K562 (cell line): Measurements from ENCODE around the gene NDUFB5. TPM values are rescaled to one million over a fixed set of nuclear protein-coding genes. Genes with fewer than 3 reads are reported as not detected.

ENCODE experiments used
- ATAC-seq: fragments of 200-7000 bp; cut with Tn5 transposase; 3 replicates; pipeline ENCODE4 v1.9.1; 2020; ENCODE audit warnings: moderate library complexity
- BruUV-seq: library from RNA; stranded (reverse); fragments of 400-500 nt; replicated peaks from 2 replicates; lab custom pipeline; 2021; lab: Mats Ljungman, UMichigan
- CTCF ChIA-PET: fragments of 300-600 bp; formaldehyde crosslinking; extraction: SDS; loops from one replicate; lab custom pipeline; 2021; ENCODE audit warnings: low intra/inter-chr PET ratio; lab: Yijun Ruan, JAX
- POLR2A ChIA-PET: fragments of 300-600, 350-650 bp; sonication (Branson Sonifier 250); formaldehyde crosslinking; extraction: SDS; loops from one replicate; lab custom pipeline; 2021; ENCODE audit warnings: antibody characterized with exemption, inconsistent platforms; lab: Yijun Ruan, JAX
- DNase-seq, 4 experiments: peaks; one replicate each; pipeline versions ENCODE4 v3.0.0 to v3.0.0-alpha.2; 2011 to 2018; ENCODE audit warnings: low spot score in 3 of 4, mixed read lengths in 3 of 4; ENCODE audit errors: extremely low read depth in 1 of 4
- FAIRE-seq: peaks from 2 replicates; lab custom pipeline; 2011; peaks lifted over from hg19 to GRCh38; lab: Jason Lieb, UNC
- H2AFZ ChIP-seq: 2 replicates; pipeline ENCODE4 v1.6.0; 2011; ENCODE audit warnings: low read depth, low read length, control low read depth, inconsistent platforms
- H3K27ac ChIP-seq: fragments of 200-600 bp; 3 replicates; pipeline ENCODE4 v1.8.0; 2011; ENCODE audit warnings: low read depth, mild to moderate bottlenecking, control low read depth, inconsistent platforms, low read length, moderate library complexity, mixed read lengths; ENCODE audit errors: extremely low read depth
- H3K27me3 ChIP-seq, 2 experiments: fragments of 300-600 bp in 1 of 2; 2 replicates in 1 of 2; 3 replicates in 1 of 2; pipeline versions ENCODE4 v1.6.0 to v1.8.0; 2011; ENCODE audit warnings: inconsistent platforms in 2 of 2, low read length in 2 of 2, mild to moderate bottlenecking in 1 of 2, mixed read lengths in 1 of 2, moderate library complexity in 1 of 2; ENCODE audit not compliant: control insufficient read depth in 2 of 2, insufficient read depth in 2 of 2
- H3K36me3 ChIP-seq: fragments of 300-600 bp; 3 replicates; pipeline ENCODE4 v1.8.0; 2011; ENCODE audit warnings: mild to moderate bottlenecking, low read length, inconsistent platforms; ENCODE audit not compliant: control insufficient read depth, insufficient read depth
- H3K4me1 ChIP-seq, 2 experiments: fragments of 200-600 bp in 1 of 2; replicated peaks in 1 of 2; 2 replicates in 1 of 2; 3 replicates in 1 of 2; pipeline versions ENCODE4 v1.5.1 to v1.8.0; 2011; ENCODE audit warnings: inconsistent platforms in 2 of 2, low read length in 2 of 2, mild to moderate bottlenecking in 1 of 2, mixed read lengths in 1 of 2, moderate library complexity in 1 of 2; ENCODE audit not compliant: control insufficient read depth in 2 of 2, insufficient read depth in 2 of 2
- H3K4me2 ChIP-seq: 2 replicates; pipeline ENCODE4 v1.6.1; 2011; ENCODE audit warnings: low read length, control low read depth, inconsistent platforms, mixed read lengths; ENCODE audit not compliant: insufficient read depth
- H3K4me3 ChIP-seq: fragments of 200-600 bp; sonication (generic), shearing (Covaris generic); 2 replicates; pipeline ENCODE4 v1.5.1; 2016; ENCODE audit warnings: control low read depth, inconsistent platforms
- H3K79me2 ChIP-seq: fragments of 200-600 bp; 3 replicates; pipeline ENCODE4 v1.8.0; 2011; ENCODE audit warnings: low read length, inconsistent platforms; ENCODE audit not compliant: control insufficient read depth, insufficient read depth
- H3K9ac ChIP-seq, 2 experiments: 2 replicates each; pipeline versions ENCODE4 v1.6.0 to v1.6.1; 2011; ENCODE audit warnings: low read depth in 2 of 2, low read length in 2 of 2, control low read depth in 1 of 2, inconsistent platforms in 1 of 2, mild to moderate bottlenecking in 1 of 2, mixed read lengths in 1 of 2; ENCODE audit not compliant: insufficient read depth in 1 of 2
- H3K9me1 ChIP-seq: one replicate; pipeline ENCODE4 v1.6.0; 2011; ENCODE audit warnings: inconsistent platforms, mild to moderate bottlenecking, low read length, moderate library complexity; ENCODE audit not compliant: control insufficient read depth, insufficient read depth
- H3K9me3 ChIP-seq: replicated peaks from 2 replicates; pipeline ENCODE4 v1.5.1; 2011; ENCODE audit warnings: low read depth, low read length, inconsistent platforms; ENCODE audit not compliant: control insufficient read depth, insufficient read depth
- H4K20me1 ChIP-seq: replicated peaks from 2 replicates; pipeline ENCODE4 v1.6.1; 2011; ENCODE audit warnings: low read length, inconsistent platforms, mixed read lengths; ENCODE audit not compliant: control insufficient read depth, insufficient read depth
- CBFB ChIP-seq: sonication (generic); formaldehyde crosslinking; IDR thresholded peaks from 2 replicates; pipeline ENCODE4 v1.4.0; 2020; ENCODE audit warnings: mild to moderate bottlenecking, missing genetic modification reagents
- CHD1 ChIP-seq: fragments of 200-600 bp; sonication (generic); IDR thresholded peaks from one replicate; pipeline ENCODE4 v1.6.1; 2012; ENCODE audit warnings: mild to moderate bottlenecking, moderate library complexity, low read length, inconsistent platforms
- ESRRB ChIP-seq: fragments of 250-450 bp; sonication (Bioruptor Pico); IDR thresholded peaks from 2 replicates; pipeline ENCODE4 v1.5.0; 2020; ENCODE audit warnings: mild to moderate bottlenecking, moderate library complexity, borderline replicate concordance
- HDAC6 ChIP-seq: IDR thresholded peaks from 2 replicates; pipeline ENCODE4 v1.6.1; 2012; ENCODE audit warnings: low read depth, mild to moderate bottlenecking, control low read depth, inconsistent platforms, low read length, moderate library complexity
- MAFG ChIP-seq: fragments of 450-650 bp; conservative IDR thresholded peaks from 2 replicates; pipeline ENCODE4 v1.6.1; 2016; ENCODE audit warnings: missing genetic modification characterization, missing compliant biosample characterization
- NFXL1 ChIP-seq: fragments of 450-650 bp; formaldehyde crosslinking; IDR thresholded peaks from 2 replicates; pipeline ENCODE4 v1.4.0; 2021; ENCODE audit warnings: mild to moderate bottlenecking
- POLR2B ChIP-seq: fragments of 450-650 bp; IDR thresholded peaks from 2 replicates; pipeline ENCODE4 v1.6.1; 2018; ENCODE audit warnings: low read depth; ENCODE audit not compliant: partially characterized antibody
- POLR3A ChIP-seq: IDR thresholded peaks from 2 replicates; pipeline ENCODE4 v1.6.1; 2011; ENCODE audit warnings: borderline replicate concordance, mild to moderate bottlenecking, moderate library complexity; ENCODE audit not compliant: insufficient read length, insufficient read depth; ENCODE audit errors: extremely low read depth
- RFX1 ChIP-seq: fragments of 450-650 bp; IDR thresholded peaks from 2 replicates; pipeline ENCODE4 v1.6.1; 2016; ENCODE audit warnings: mild to moderate bottlenecking, moderate library complexity
- SNRNP70 ChIP-seq: fragments of 200-400 bp; formaldehyde crosslinking; optimal IDR thresholded peaks from 2 replicates; pipeline ENCODE3; 2017; ENCODE audit warnings: low read depth, low read length
- STAT5B ChIP-seq: fragments of 250-450 bp; sonication (Bioruptor Pico); IDR thresholded peaks from 2 replicates; pipeline ENCODE4 v1.8.0; 2021; ENCODE audit warnings: mild to moderate bottlenecking, inconsistent platforms
- ZC3H8 ChIP-seq: fragments of 450-650 bp; IDR thresholded peaks from 2 replicates; pipeline ENCODE4 v1.6.1; 2017
- ZNF124 ChIP-seq: sonication (generic); formaldehyde crosslinking; IDR thresholded peaks from 2 replicates; pipeline ENCODE4 v1.8.1; 2022; ENCODE audit warnings: missing genetic modification reagents
- ZNF518B ChIP-seq: fragments of 250-450 bp; sonication (Bioruptor Pico); IDR thresholded peaks from 2 replicates; pipeline ENCODE4 v1.5.0; 2021; ENCODE audit warnings: mild to moderate bottlenecking, moderate library complexity
- ZNF830 ChIP-seq: fragments of 250-450 bp; sonication (Bioruptor Pico); IDR thresholded peaks from 2 replicates; pipeline ENCODE4 v1.5.0; 2021; ENCODE audit warnings: mild to moderate bottlenecking
- WGBS: fragments of 100-300 bp; shearing (Covaris generic); methylation state at CpG from one replicate; pipeline ENCODE4 v1.1.6; 2016; ENCODE audit warnings: low coverage, mixed read lengths; ENCODE audit not compliant: insufficient coverage; ENCODE audit errors: missing lambda C conversion rate; 5-methylcytosine and 5-hydroxymethylcytosine counted together
- in situ Hi-C: fragments of 300-500 bp; cut with MboI; formaldehyde crosslinking; loops from 4 replicates; pipeline ENCODE4 v1.15.0; 2018; ENCODE audit warnings: inconsistent platforms, mixed read lengths
- intact Hi-C: fragments of 100-400 bp; cut with micrococcal nuclease; formaldehyde crosslinking; loops from 2 replicates; pipeline ENCODE4 v1.14.2; 2022
- polyA plus RNA-seq, 8 experiments: library from polyadenylated mRNA; depleted of rRNA in 4 of 8; stranded (reverse) in 5 of 8; unstranded in 3 of 8; fragments of >200 nt; fragmentation: Nextera tagmentation in 2 of 8; fragmentation: Illumina TruSeq in 1 of 8; extraction: Ambion mirVana in 2 of 8; extraction: Trizol in 1 of 8; gene quantifications; 2 replicates each; pipeline versions ENCODE4 v1.2.1 to v1.2.3, GENCODE V29; 2011 to 2014; ENCODE audit warnings: inconsistent platforms in 1 of 8, missing spikeins in 1 of 8
- total RNA-seq, 7 experiments: library from RNA; depleted of rRNA in 6 of 7; stranded (reverse); fragments of >200 nt in 6 of 7; fragmentation: Illumina TruSeq in 2 of 7; extraction: Trizol in 2 of 7; gene quantifications; 2 replicates each; pipeline versions ENCODE4 v1.2.1 to v1.2.3, GENCODE V29; 2011 to 2021; ENCODE audit warnings: low replicate concordance in 1 of 7
- TF ChIP-seq, protein P1 (sequence below): fragments of 250-450 bp; sonication (Bioruptor Pico); IDR thresholded peaks from 2 replicates; pipeline ENCODE4 v1.5.0; 2021
- TF ChIP-seq, protein P2 (sequence below), 2 experiments: IDR thresholded peaks in 1 of 2; conservative IDR thresholded peaks in 1 of 2; 2 replicates each; pipeline ENCODE4 v1.6.1; 2016; ENCODE audit warnings: low read depth in 2 of 2, mild to moderate bottlenecking in 1 of 2, missing compliant biosample characterization in 1 of 2, missing genetic modification characterization in 1 of 2, moderate library complexity in 1 of 2

NDUFB5 gene
- total and polyA plus RNA-seq, 9 of the 15 experiments (the other 6 are each of a cell fraction or from before 2014, with no cell fraction given) = 128 to 466 (median 176) TPM

DNA sequence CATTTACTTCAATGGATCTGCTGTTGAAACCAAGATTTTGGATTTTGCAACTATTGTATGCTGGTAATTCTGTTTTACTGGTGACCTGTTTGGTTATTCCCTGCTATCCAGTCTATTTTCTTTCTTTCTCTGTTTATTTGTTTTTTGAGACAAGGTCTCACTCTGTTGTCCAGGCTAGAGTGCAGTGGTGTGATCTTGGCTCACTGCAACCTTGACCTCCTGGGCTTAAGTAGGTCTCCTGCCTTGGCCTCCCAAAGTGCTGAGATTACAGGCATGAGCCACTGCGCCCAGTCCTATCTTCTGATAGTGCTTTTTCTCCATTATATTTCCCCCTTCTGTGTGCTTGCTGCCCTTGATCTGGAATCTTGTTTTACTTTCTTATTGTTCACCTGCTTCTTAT lies 63.8 kb downstream of the NDUFB5 start:
- intact Hi-C loops = no loop called here
- Histone ChIP-seq H3K27me3 (peaks cover 18 to 43% of the 10 kb centered on the region in 2 experiments), H3K9ac (no peak overlapping the region), H3K4me2 (no peak overlapping the region), H3K9me3 (no peaks in the 10 kb centered on the region), H3K9me1 (no peaks in the 10 kb centered on the region), H3K4me3 (no peak overlapping the region), H3K27ac (no peak overlapping the region), H2AFZ (no peak overlapping the region), H3K4me1 (no peaks in the 10 kb centered on the region), H3K79me2 (no peaks in the 10 kb centered on the region), H3K36me3 (no peaks in the 10 kb centered on the region), H4K20me1 (0 out of 2 replicates have a peak, but pooled peaks cover 3% of the 10 kb centered on the region)
- DNase-seq (no peak), ATAC-seq (no peak), FAIRE-seq (no peak)
- ChIA-PET POLR2A (no interaction called here), CTCF (no interaction called here)
- BruUV-seq = no TSS peak
- in situ Hi-C loops = no loop called here
- 10% methylated on average over 1 of the region's 1 CpG for WGBS
- no peak for TF ChIP-seq ZNF124 (CRISPR knock-in tag)
- TF ChIP-seq CBFB (CRISPR knock-in tag) = no peak
- TF ChIP-seq RFX1 = no peak
- TF ChIP-seq CHD1 = no peak
- no peak for TF ChIP-seq MAFG
- TF ChIP-seq ZNF518B (CRISPR knock-in tag) = no peak
- TF ChIP-seq, protein P1, sequence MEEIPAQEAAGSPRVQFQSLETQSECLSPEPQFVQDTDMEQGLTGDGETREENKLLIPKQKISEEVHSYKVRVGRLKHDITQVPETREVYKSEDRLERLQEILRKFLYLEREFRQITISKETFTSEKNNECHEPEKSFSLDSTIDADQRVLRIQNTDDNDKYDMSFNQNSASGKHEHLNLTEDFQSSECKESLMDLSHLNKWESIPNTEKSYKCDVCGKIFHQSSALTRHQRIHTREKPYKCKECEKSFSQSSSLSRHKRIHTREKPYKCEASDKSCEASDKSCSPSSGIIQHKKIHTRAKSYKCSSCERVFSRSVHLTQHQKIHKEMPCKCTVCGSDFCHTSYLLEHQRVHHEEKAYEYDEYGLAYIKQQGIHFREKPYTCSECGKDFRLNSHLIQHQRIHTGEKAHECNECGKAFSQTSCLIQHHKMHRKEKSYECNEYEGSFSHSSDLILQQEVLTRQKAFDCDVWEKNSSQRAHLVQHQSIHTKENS = no peak
- TF ChIP-seq ESRRB = no peak
- TF ChIP-seq HDAC6 = no peak
- no peak for TF ChIP-seq POLR3A
- no peak for TF ChIP-seq ZC3H8
- no peak for TF ChIP-seq POLR2B
- no peak for TF ChIP-seq ZNF830 (CRISPR knock-in tag)
- no peak for TF ChIP-seq NFXL1 (CRISPR knock-in tag)
- TF ChIP-seq STAT5B (CRISPR knock-in tag) = no peak
- no peak for TF ChIP-seq SNRNP70
- TF ChIP-seq, protein P2, sequence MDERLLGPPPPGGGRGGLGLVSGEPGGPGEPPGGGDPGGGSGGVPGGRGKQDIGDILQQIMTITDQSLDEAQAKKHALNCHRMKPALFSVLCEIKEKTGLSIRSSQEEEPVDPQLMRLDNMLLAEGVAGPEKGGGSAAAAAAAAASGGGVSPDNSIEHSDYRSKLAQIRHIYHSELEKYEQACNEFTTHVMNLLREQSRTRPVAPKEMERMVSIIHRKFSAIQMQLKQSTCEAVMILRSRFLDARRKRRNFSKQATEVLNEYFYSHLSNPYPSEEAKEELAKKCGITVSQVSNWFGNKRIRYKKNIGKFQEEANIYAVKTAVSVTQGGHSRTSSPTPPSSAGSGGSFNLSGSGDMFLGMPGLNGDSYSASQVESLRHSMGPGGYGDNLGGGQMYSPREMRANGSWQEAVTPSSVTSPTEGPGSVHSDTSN (CRISPR knock-in tag; IDR thresholded peaks at IDR 0.05; ENCODE audit: low read depth) = no peak
- TF ChIP-seq, protein P2 (tag; conservative IDR thresholded peaks at IDR 0.05; ENCODE audit: low read depth) = no peak
